PFSK-1 (cell line): ENCODE data around the gene ERICH3.

Experiments used
- POLR2AphosphoS5 ChIP-seq: IDR thresholded peaks from 2 replicates; pipeline ENCODE4 v1.6.1; 2012; ENCODE audit warnings: low read depth, mild to moderate bottlenecking, control low read depth, low read length, moderate library complexity
- SIN3A ChIP-seq: IDR thresholded peaks from 2 replicates; pipeline ENCODE4 v1.6.1; 2012; ENCODE audit warnings: mild to moderate bottlenecking, low read length, moderate library complexity, borderline replicate concordance; ENCODE audit not compliant: insufficient read depth

GRCh38 chr1:74681001-74681400, 7.4 kb upstream of the ERICH3 start:
- TF ChIP-seq POLR2AphosphoS5 (no peak), SIN3A (no peak)
